Peyer's patch (tissue), 4 donors: ENCODE results near the gene PTGER4. TPM values are rescaled to one million over a fixed set of nuclear protein-coding genes. Genes with fewer than 3 reads are reported as not detected.
A peak's percentile ranks its signal among the peaks of the same experiment; 100 is the strongest.

Experiments
- DNase-seq, 3 donors: peaks; one replicate each; pipeline ENCODE4 v3.0.0-alpha.2; 2017 to 2019
- H3K27ac ChIP-seq, 4 donors: fragments of 200-600 bp; sonication (generic); one replicate each; pipeline ENCODE4 v1.5.1; 2016 to 2019
- H3K27me3 ChIP-seq, 2 donors: fragments of 200-600 bp; sonication (generic); one replicate each; pipeline ENCODE4 v1.5.1; 2019
- H3K36me3 ChIP-seq, 3 donors: fragments of 200-600 bp; sonication (generic); one replicate each; pipeline ENCODE4 v1.5.1; 2016 to 2019
- H3K4me1 ChIP-seq, 4 donors: fragments of 200-600 bp; sonication (generic); one replicate each; pipeline ENCODE4 v1.5.1; 2016 to 2019
- H3K4me3 ChIP-seq, 4 donors: fragments of 200-600 bp; sonication (generic); 1 replicate in 3 of 4; 2 replicates in 1 of 4; pipeline ENCODE4 v1.5.1; 2016 to 2019; ENCODE audit warnings: mild to moderate bottlenecking in 1 of 4
- H3K9me3 ChIP-seq, 4 donors: fragments of 200-600 bp; sonication (generic); one replicate each; pipeline ENCODE4 v1.5.1; 2016 to 2019; ENCODE audit warnings: mild to moderate bottlenecking in 1 of 4
- CTCF ChIP-seq, 6 experiments: fragments of 450-650 bp in 4 of 6; fragments of 200-600 bp in 2 of 6; sonication (generic) in 1 of 6; IDR thresholded peaks; one replicate each; pipeline ENCODE4 v1.5.1; 2017 to 2019; ENCODE audit warnings: antibody characterized with exemption in 6 of 6, mild to moderate bottlenecking in 3 of 6, moderate library complexity in 1 of 6
- POLR2A ChIP-seq, 2 donors: fragments of 450-650 bp; IDR thresholded peaks; one replicate each; pipeline ENCODE4 v1.5.1; 2017; ENCODE audit warnings: antibody characterized with exemption in 2 of 2, mild to moderate bottlenecking in 2 of 2, moderate library complexity in 2 of 2
- total RNA-seq, 4 donors: library from RNA; depleted of rRNA; stranded (reverse); fragments of >200 nt; gene quantifications; one replicate each; pipeline ENCODE4 v1.1.0, GENCODE V29; 2016

PTGER4 gene
- total RNA-seq, 4 donors from 2014 or later, result 47.9 to 134 (median 116) TPM

DNA sequence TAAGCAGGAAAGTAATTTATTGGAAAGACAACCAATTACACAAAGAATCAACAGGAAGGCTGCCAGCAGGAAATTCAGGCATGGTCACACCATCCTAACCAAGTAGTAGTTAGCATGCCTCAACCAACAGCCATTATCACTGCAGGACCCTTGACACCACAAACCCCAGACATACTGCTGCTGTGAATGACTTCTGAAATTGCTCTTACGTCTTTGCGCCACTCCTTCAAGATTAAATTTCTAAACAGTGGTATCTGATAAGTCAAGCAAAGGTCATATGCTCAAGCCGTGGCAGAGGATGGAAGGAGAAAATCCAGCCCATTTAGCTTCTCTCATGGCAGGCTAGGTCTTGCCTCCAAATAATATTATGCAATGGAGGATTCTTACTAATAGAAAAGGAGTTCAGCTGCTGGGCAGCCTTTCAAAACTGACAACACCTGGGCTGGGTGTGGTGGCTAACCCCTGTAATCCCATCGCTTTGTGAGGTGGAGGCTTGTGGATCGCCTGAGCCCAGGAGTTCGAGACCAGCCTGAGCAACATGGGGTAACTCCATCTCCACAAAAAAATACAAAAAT, 5.0 kb upstream of the PTGER4 start:
- Histone ChIP-seq H3K27ac (no peak overlapping the region), H3K27me3 (no peaks in the 10 kb centered on the region), H3K4me3 (no peak overlapping the region), H3K9me3 (no peaks in the 10 kb centered on the region), H3K36me3 (no peaks in the 10 kb centered on the region), H3K4me1 (peaks cover 0 to 19% (median 0%) of the 10 kb centered on the region in 4 donors)
- no peak for DNase-seq
- TF ChIP-seq POLR2A (IDR thresholded peaks at IDR 0.05) (no peak), CTCF (IDR thresholded peaks at IDR 0.05) (no peak)

DNA sequence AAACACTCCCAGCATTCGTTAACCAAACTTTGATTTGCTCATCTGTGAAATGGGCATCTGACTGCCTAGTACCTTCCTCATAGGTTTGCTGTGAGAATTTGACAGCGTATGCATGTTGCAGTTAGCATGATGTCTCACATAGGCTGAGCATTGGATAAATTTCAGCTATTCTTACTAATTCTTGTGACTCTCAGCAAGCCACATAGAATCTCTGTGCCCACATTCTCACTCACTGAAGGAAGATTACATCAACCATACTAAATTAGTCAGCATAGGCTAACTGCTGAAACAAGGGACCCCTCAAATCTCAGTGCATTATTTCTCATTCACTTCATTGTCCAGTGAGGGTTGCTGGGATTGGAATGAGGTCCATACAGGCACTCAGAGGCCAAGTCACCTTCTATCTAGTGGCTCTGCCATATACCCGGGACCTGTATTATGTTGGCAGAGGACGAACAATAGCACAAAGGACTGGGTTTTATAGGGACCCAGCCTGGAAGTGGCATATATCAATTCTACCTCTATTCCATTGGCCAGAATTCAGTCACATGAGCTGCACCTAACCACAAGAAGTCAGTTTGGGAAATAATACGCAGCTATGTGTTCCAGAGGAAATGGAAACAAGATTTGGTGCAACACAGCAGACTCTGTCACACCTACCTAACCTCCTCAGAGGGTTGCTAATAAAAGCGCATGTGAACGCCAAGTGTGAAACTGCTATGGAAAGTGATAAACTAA, 4.2 kb upstream of the PTGER4 start:
- no peaks in the 10 kb centered on the region for H3K9me3 ChIP-seq
- H3K4me3 ChIP-seq, result no peak overlapping the region
- no peaks in the 10 kb centered on the region for H3K27me3 ChIP-seq
- H3K27ac ChIP-seq, result peak overlapping the region in 1 of 4 donors; percentile 2
- no peak for DNase-seq
- TF ChIP-seq POLR2A (IDR thresholded peaks at IDR 0.05) (no peak), CTCF (IDR thresholded peaks at IDR 0.05) (no peak)
- peaks cover 0 to 19% (median 0%) of the 10 kb centered on the region in 4 donors for H3K4me1 ChIP-seq
- no peaks in the 10 kb centered on the region for H3K36me3 ChIP-seq

DNA sequence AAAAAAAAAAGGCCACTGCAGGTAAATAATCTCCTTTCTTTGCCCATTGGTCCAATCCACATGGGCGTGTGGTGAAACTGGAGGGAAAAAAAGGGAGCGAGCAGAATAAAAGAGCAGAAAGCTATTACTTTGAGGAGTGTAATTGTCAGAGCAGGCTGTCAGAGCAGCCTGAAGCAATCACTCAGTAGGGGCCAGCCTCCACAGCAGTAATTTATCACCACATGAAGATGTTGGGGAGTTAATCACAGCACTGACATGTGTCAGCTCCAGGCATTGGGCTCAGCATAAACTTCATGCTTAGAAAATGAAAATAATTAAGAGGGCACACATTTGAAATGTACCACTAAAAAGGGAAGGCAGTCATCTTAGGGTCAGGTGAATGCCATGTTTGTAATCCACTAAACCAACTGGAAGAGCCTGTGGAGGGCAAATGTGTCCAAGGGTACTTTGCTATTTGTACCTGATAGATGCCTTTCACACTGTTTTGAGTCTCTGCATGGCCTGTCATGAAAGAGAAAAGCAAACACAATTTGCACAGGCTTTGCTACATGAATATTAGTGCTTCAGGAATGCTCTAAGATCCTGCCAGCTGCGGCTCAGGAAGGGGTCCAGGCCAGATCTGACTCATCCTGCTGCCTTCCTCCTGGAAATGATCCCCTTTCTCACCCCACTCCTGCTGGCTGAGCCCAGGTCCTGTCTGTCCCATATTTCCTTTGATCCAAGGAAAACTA, 2.9 kb upstream of the PTGER4 start:
- peaks cover 0 to 19% (median 0%) of the 10 kb centered on the region in 4 donors for H3K4me1 ChIP-seq
- no peak for TF ChIP-seq POLR2A (IDR thresholded peaks at IDR 0.05)
- TF ChIP-seq CTCF (IDR thresholded peaks at IDR 0.05), result no peak
- DNase-seq, result no peak
- H3K27ac ChIP-seq, result peak overlapping the region in 3 of 4 donors; percentile 42 to 93 (median 58)
- H3K36me3 ChIP-seq, result peaks cover 0 to 7% (median 0%) of the 10 kb centered on the region in 3 donors
- H3K27me3 ChIP-seq, result no peaks in the 10 kb centered on the region
- no peak overlapping the region for H3K4me3 ChIP-seq
- H3K9me3 ChIP-seq, result no peaks in the 10 kb centered on the region

- no peak for DNase-seq
- H3K9me3 ChIP-seq, result no peaks in the 10 kb centered on the region
- TF ChIP-seq CTCF (IDR thresholded peaks at IDR 0.05), result no peak
- TF ChIP-seq POLR2A (IDR thresholded peaks at IDR 0.05), result no peak
- no peaks in the 10 kb centered on the region for H3K27me3 ChIP-seq
- peak overlapping the region in 1 of 4 donors; percentile 66 for H3K4me3 ChIP-seq
- peaks cover 0 to 19% (median 0%) of the 10 kb centered on the region in 4 donors for H3K4me1 ChIP-seq
- H3K36me3 ChIP-seq, result peaks cover 0 to 10% (median 0%) of the 10 kb centered on the region in 3 donors
- peak overlapping the region in 2 of 4 donors; percentile 58 to 93 for H3K27ac ChIP-seq
Observed at GRCh38 chr5:40677456-40677855, 2.3 kb upstream of the PTGER4 start.

DNA sequence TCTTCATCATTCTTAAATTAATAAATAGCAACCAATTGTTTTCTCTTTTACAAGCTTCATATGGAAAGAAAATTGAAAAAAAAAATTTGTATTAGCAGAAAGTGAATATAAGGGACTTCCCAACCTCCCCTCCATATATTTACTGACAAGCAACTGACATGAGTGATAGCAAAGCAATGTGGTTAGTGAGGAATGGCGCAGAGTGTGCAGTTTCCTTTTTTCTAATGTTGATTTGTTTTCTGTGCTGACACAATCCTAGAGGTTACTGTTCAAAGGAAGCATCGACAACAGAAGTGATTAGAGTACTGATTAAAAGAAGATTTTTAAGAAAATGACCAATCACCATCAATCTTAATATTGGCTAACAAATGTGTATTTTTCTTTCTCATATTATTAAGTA, 1.7 kb upstream of the PTGER4 start:
- Histone ChIP-seq H3K9me3 (no peaks in the 10 kb centered on the region), H3K4me1 (peaks cover 0 to 19% (median 0%) of the 10 kb centered on the region in 4 donors), H3K36me3 (peaks cover 0 to 11% (median 0%) of the 10 kb centered on the region in 3 donors), H3K27me3 (no peaks in the 10 kb centered on the region), H3K27ac (peak overlapping the region in 3 of 4 donors; percentile 2 to 93 (median 93)), H3K4me3 (peak overlapping the region in 2 of 4 donors; percentile 66 to 75)
- no peak for DNase-seq
- TF ChIP-seq CTCF (IDR thresholded peaks at IDR 0.05) (no peak), POLR2A (IDR thresholded peaks at IDR 0.05) (no peak)
